ENCODE results near the gene DLG2.

The DLG2 gene

GRCh38 chr11:84830372-84830771, 796.8 kb downstream of the DLG2 start:
- no peak for TF ChIP-seq CTCF (conservative IDR thresholded peaks at IDR 0.05; ENCODE audit: low read depth, low read length)
- H3K4me3 ChIP-seq (ENCODE audit: low read depth, low read length): no peak overlapping the region
- no peak for DNase-seq (ENCODE audit: low read depth)

- H3K4me3 ChIP-seq (ENCODE audit: low read depth, low read length): no peak overlapping the region
- no peak for TF ChIP-seq CTCF (conservative IDR thresholded peaks at IDR 0.05; ENCODE audit: low read depth, low read length)
- DNase-seq (ENCODE audit: low read depth): no peak
Observed at GRCh38 chr11:84829162-84829561, 798.0 kb downstream of the DLG2 start.

- no peak for DNase-seq (ENCODE audit: low read depth)
- TF ChIP-seq CTCF (conservative IDR thresholded peaks at IDR 0.05; ENCODE audit: low read depth, low read length): no peak
- H3K4me3 ChIP-seq (ENCODE audit: low read depth, low read length): no peak overlapping the region
Observed at GRCh38 chr11:84828616-84829015, 798.5 kb downstream of the DLG2 start.

- no peak for TF ChIP-seq CTCF (conservative IDR thresholded peaks at IDR 0.05; ENCODE audit: low read depth, low read length)
- peak; percentile 14 for DNase-seq (ENCODE audit: low read depth)
Observed at GRCh38 chr11:84825106-84825660, 802.0 kb downstream of the DLG2 start.

GRCh38 chr11:84824624-84825023, 802.5 kb downstream of the DLG2 start:
- no peak overlapping the region for H3K4me3 ChIP-seq (ENCODE audit: low read depth, low read length)
- no peak for DNase-seq (ENCODE audit: low read depth)
- no peak for TF ChIP-seq CTCF (conservative IDR thresholded peaks at IDR 0.05; ENCODE audit: low read depth, low read length)

More at GRCh38 chr11:84825106-84825660, 802.0 kb downstream of the DLG2 start:
- H3K4me3 ChIP-seq (ENCODE audit: low read depth, low read length): no peak overlapping the region

- H3K4me3 ChIP-seq (ENCODE audit: low read depth, low read length): no peak overlapping the region
- peak; percentile 9 for DNase-seq (ENCODE audit: low read depth)
- no peak for TF ChIP-seq CTCF (conservative IDR thresholded peaks at IDR 0.05; ENCODE audit: low read depth, low read length)
Observed at GRCh38 chr11:84819537-84819936, 807.6 kb downstream of the DLG2 start.

GRCh38 chr11:84819128-84819527, 808.0 kb downstream of the DLG2 start:
- no peak overlapping the region for H3K4me3 ChIP-seq (ENCODE audit: low read depth, low read length)
- peak; percentile 23 for DNase-seq (ENCODE audit: low read depth)
- TF ChIP-seq CTCF (conservative IDR thresholded peaks at IDR 0.05; ENCODE audit: low read depth, low read length): no peak

All from choroid plexus epithelial cell (primary cell).